ENCODE results near the gene CPS1.

The CPS1 gene

GRCh38 chr2:210681491-210681890 is 125.1 kb downstream of the CPS1 start:
- no peak for DNase-seq (ENCODE audit: low read depth in 2 of 2)

- no peak for DNase-seq (ENCODE audit: low read depth in 2 of 2)
Measured at GRCh38 chr2:210686401-210686800, 130.0 kb downstream of the CPS1 start.

GRCh38 chr2:210687786-210688470 is 131.5 kb downstream of the CPS1 start:
- DNase-seq (ENCODE audit: low read depth in 2 of 2), result no peak

DNA sequence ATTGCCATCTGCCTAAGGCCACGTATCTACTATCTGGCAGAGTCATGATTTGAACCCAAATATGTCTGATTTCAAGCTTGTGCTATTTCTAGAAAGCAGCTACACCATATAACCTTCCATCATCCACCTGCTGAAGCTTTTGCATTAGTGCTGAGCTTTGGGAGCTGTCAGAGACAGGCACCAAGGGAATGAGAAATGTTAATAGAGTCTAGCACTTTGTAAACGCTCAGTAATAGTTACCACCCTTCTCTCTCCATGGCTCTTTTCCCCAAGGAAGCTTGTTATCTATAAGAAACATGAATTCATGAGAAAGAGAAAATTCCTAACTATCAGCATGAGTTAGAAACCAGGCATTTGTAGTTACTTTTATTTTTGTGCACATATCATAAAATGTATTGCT is 151.5 kb downstream of the CPS1 start:
- DNase-seq (ENCODE audit: low read depth in 2 of 2), result no peak

DNA sequence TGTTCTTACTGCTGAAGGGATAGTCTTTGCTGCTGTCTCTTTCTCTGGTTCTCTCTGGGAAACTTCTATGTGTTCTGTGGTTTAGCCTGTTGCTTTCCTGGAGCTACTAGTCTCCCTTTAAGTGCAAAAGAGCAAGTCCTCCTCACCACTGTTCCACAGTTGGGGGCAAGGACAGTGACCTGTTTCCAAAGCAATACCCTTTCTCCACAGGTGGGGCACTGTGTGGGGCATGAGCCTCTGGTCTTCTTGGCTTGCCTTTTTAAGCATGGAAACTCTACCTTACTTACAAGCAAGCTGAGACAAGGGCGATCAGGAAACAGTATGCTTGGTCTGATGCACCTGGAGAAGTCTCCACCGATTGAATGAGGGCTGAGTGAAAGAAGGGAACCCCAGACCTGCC is 156.7 kb downstream of the CPS1 start:
- DNase-seq (ENCODE audit: low read depth in 2 of 2), result no peak

DNA sequence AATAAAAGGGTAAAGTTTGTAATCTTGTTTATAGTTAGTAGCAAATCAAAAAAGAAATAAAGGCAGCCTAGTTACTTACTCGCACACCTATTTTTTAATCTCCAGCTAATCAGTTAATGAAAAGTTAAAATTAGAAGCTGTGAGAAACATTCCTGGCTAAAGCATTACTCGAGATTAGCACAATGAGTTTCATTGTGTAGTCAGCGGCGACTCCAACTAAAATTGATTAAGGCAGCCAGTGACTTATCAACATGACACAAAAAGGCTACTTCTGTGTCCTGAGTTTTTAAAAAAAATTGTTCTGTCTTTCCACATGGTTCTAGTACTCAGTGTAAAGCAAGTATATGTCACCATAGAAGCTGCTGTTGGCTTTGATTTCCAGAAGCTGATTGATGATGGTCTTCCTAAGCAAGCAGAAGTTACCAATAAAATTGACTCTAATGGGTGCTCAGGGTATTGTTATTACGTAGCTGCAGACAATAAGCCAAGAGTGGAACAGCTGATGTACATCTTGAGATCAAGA is 159.2 kb downstream of the CPS1 start:
- no peak for DNase-seq (ENCODE audit: low read depth in 2 of 2)

GRCh38 chr2:210718503-210718902 is 162.1 kb downstream of the CPS1 start:
- DNase-seq (ENCODE audit: low read depth in 2 of 2), result no peak

DNA sequence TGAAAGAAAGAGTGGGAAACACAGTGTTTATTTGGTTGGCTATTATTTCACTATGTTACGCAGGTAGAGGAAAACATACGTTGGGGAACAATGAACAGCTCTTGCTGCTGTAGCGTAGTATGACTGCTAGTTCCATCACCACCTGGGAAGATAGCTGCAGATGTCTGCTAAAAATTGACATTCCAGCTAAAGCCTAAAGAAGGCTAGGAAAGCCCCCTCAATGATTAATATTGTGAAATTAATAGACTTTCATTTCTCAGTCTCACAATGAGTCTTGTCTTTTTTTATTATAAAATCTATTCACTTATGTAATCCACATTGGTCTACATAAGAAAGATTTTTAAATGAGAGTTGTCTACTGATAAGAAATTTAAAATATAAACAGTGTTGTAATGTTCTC is 165.7 kb downstream of the CPS1 start:
- no peak for DNase-seq (ENCODE audit: low read depth in 2 of 2)

- no peak for DNase-seq (ENCODE audit: low read depth in 2 of 2)
Measured at GRCh38 chr2:210727549-210727948, 171.2 kb downstream of the CPS1 start.
